NCI-H2107 (cell line): ENCODE measurements around the gene TEX50.
"Not testable (repeated sequence)": the region's sequence is repeated elsewhere in the genome, so short reads cannot be mapped to it uniquely, and the experiment has no call there.

Source experiments
- DNase-seq: peaks from one replicate; lab custom pipeline; 2025; lab: John Stamatoyannopoulos, UW

TEX50 gene

GRCh38 chr1:173663159-173663558 lies 28.0 kb downstream of the TEX50 start:
- no peak for DNase-seq

GRCh38 chr1:173666646-173667045 lies 31.5 kb downstream of the TEX50 start:
- DNase-seq, result no peak

GRCh38 chr1:173669491-173669941 lies 34.4 kb downstream of the TEX50 start, which contains the start of gene ANKRD45:
Gene ANKRD45 (minus strand): TSS chr1:173669851. CDS start chr1:173659418, 10,433 bp downstream.
- DNase-seq, result no peak

- DNase-seq, result not testable (repeated sequence)
These were observed 39.4 kb downstream of the TEX50 start for GRCh38 chr1:173674496-173674895.

- not testable (repeated sequence) for DNase-seq
These were observed 45.0 kb downstream of the TEX50 start for GRCh38 chr1:173680152-173680551.

GRCh38 chr1:173682184-173682583 lies 47.0 kb downstream of the TEX50 start:
- DNase-seq, result no peak

- not testable (repeated sequence) for DNase-seq
These were observed 48.7 kb downstream of the TEX50 start for GRCh38 chr1:173683838-173684237.

GRCh38 chr1:173685121-173685520 lies 50.0 kb downstream of the TEX50 start:
- not testable (repeated sequence) for DNase-seq
